ENCODE data around the gene ATRAID.

- TF ChIP-seq, protein P1, sequence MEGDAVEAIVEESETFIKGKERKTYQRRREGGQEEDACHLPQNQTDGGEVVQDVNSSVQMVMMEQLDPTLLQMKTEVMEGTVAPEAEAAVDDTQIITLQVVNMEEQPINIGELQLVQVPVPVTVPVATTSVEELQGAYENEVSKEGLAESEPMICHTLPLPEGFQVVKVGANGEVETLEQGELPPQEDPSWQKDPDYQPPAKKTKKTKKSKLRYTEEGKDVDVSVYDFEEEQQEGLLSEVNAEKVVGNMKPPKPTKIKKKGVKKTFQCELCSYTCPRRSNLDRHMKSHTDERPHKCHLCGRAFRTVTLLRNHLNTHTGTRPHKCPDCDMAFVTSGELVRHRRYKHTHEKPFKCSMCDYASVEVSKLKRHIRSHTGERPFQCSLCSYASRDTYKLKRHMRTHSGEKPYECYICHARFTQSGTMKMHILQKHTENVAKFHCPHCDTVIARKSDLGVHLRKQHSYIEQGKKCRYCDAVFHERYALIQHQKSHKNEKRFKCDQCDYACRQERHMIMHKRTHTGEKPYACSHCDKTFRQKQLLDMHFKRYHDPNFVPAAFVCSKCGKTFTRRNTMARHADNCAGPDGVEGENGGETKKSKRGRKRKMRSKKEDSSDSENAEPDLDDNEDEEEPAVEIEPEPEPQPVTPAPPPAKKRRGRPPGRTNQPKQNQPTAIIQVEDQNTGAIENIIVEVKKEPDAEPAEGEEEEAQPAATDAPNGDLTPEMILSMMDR (IDR thresholded peaks at IDR 0.05) = no peak
- no peak for TF ChIP-seq POLR2A (IDR thresholded peaks at IDR 0.05)
Measured at GRCh38 chr2:27249159-27249890, 37.5 kb downstream of the ATRAID start.
